SK-N-SH (cell line): Measurements from ENCODE around the gene SH3GLB1. TPM values are rescaled to one million over a fixed set of nuclear protein-coding genes. Genes with fewer than 3 reads are reported as not detected.
"Not testable (repeated sequence)": the region's sequence is repeated elsewhere in the genome, so short reads cannot be mapped to it uniquely, and the experiment has no call there.

Source experiments
- CTCF ChIA-PET: fragments of 300-600, 350-600 bp; formaldehyde crosslinking; extraction: SDS; loops from one replicate; lab custom pipeline; 2021; lab: Yijun Ruan, JAX
- POLR2A ChIA-PET: fragments of 350-600 bp; sonication (Branson Sonifier 250); formaldehyde crosslinking; extraction: SDS; loops from one replicate; lab custom pipeline; 2020; ENCODE audit warnings: antibody characterized with exemption, inconsistent platforms; lab: Yijun Ruan, JAX
- DNase-seq: peaks from one replicate; pipeline ENCODE4 v3.0.0; 2012
- H2AFZ ChIP-seq: fragments of 200-600 bp; sonication (generic); 2 replicates; pipeline ENCODE4 v1.8.1; 2016; ENCODE audit warnings: antibody characterized with exemption, mild to moderate bottlenecking, low read depth
- H3F3A ChIP-seq: fragments of 200-600 bp; sonication (generic); replicated peaks from 2 replicates; pipeline ENCODE3; 2016; ENCODE audit warnings: antibody characterized with exemption, mild to moderate bottlenecking; ENCODE audit not compliant: insufficient read depth
- H3K27ac ChIP-seq, 2 experiments: fragments of 200-500 bp in 1 of 2; fragments of 200-600 bp in 1 of 2; sonication (Bioruptor generic) in 1 of 2; sonication (generic), shearing (Covaris generic) in 1 of 2; 2 replicates each; pipeline versions ENCODE4 v1.5.1 to v1.6.1; 2014 to 2016; ENCODE audit warnings: low read depth in 2 of 2, inconsistent platforms in 1 of 2, low read length in 1 of 2, mild to moderate bottlenecking in 1 of 2, mixed read lengths in 1 of 2
- H3K27me3 ChIP-seq: fragments of 200-600 bp; sonication (generic), shearing (Covaris generic); 2 replicates; pipeline ENCODE4 v1.6.1; 2016; ENCODE audit warnings: mixed run types; ENCODE audit not compliant: insufficient read depth
- H3K36me3 ChIP-seq, 2 experiments: fragments of 200-500 bp in 1 of 2; fragments of 200-600 bp in 1 of 2; sonication (Bioruptor generic) in 1 of 2; sonication (generic) in 1 of 2; replicated peaks in 1 of 2; 2 replicates each; pipeline versions ENCODE3 to v1.5.1; 2014 to 2016; ENCODE audit warnings: low read length in 1 of 2, mild to moderate bottlenecking in 1 of 2; ENCODE audit not compliant: insufficient read depth in 2 of 2, control insufficient read depth in 1 of 2
- H3K4me1 ChIP-seq, 2 experiments: fragments of 200-500 bp in 1 of 2; fragments of 200-600 bp in 1 of 2; sonication (Bioruptor generic) in 1 of 2; sonication (generic), shearing (Covaris generic) in 1 of 2; 2 replicates each; pipeline versions ENCODE4 v1.5.1 to v1.6.1; 2014 to 2016; ENCODE audit warnings: low read depth in 1 of 2, low read length in 1 of 2, mixed run types in 1 of 2; ENCODE audit not compliant: insufficient read depth in 2 of 2, control insufficient read depth in 1 of 2
- H3K4me2 ChIP-seq: fragments of 200-600 bp; sonication (generic), shearing (Covaris generic); 2 replicates; pipeline ENCODE4 v1.6.1; 2017; ENCODE audit warnings: mixed run types
- H3K4me3 ChIP-seq, 2 experiments: fragments of 200-500 bp in 1 of 2; fragments of 200-600 bp in 1 of 2; sonication (Bioruptor generic) in 1 of 2; sonication (generic), shearing (Covaris generic) in 1 of 2; 2 replicates each; pipeline versions ENCODE4 v1.5.1 to v1.8.1; 2014 to 2016; ENCODE audit warnings: low read depth in 2 of 2, inconsistent platforms in 1 of 2, low read length in 1 of 2, mild to moderate bottlenecking in 1 of 2, mixed read lengths in 1 of 2, moderate library complexity in 1 of 2
- H3K79me2 ChIP-seq: fragments of 200-600 bp; sonication (generic); 2 replicates; pipeline ENCODE4 v1.8.1; 2017; ENCODE audit warnings: mild to moderate bottlenecking; ENCODE audit not compliant: insufficient read depth
- H3K9ac ChIP-seq: fragments of 200-600 bp; sonication (generic); 2 replicates; pipeline ENCODE4 v1.6.1; 2017; ENCODE audit warnings: mixed run types
- H3K9me2 ChIP-seq: fragments of 200-600 bp; sonication (generic); 2 replicates; pipeline ENCODE4 v1.6.1; 2017; ENCODE audit warnings: mixed run types
- H3K9me3 ChIP-seq: fragments of 200-600 bp; sonication (generic); 2 replicates; pipeline ENCODE4 v1.6.1; 2017; ENCODE audit warnings: mixed run types, mild to moderate bottlenecking, moderate library complexity
- H4K20me1 ChIP-seq: fragments of 200-600 bp; sonication (generic); 2 replicates; pipeline ENCODE4 v1.6.1; 2017; ENCODE audit warnings: mild to moderate bottlenecking, mixed run types; ENCODE audit not compliant: insufficient read depth
- CHD2 ChIP-seq: fragments of 150-350 bp; IDR thresholded peaks from 2 replicates; pipeline ENCODE4 v1.6.1; 2018; ENCODE audit warnings: low read length; ENCODE audit not compliant: partially characterized antibody
- GABPA ChIP-seq: IDR thresholded peaks from 2 replicates; pipeline ENCODE4 v1.4.0; 2012; ENCODE audit warnings: low read depth, mild to moderate bottlenecking
- MAX ChIP-seq: IDR thresholded peaks from 2 replicates; pipeline ENCODE4 v1.4.0; 2012; ENCODE audit warnings: low read depth
- NRF1 ChIP-seq: IDR thresholded peaks from 2 replicates; pipeline ENCODE4 v1.6.1; 2012; ENCODE audit warnings: low read depth, mild to moderate bottlenecking, low read length
- RAD21 ChIP-seq: IDR thresholded peaks from 2 replicates; pipeline ENCODE4 v1.6.1; 2012; ENCODE audit warnings: mild to moderate bottlenecking, low read length
- REST ChIP-seq: IDR thresholded peaks from 2 replicates; pipeline ENCODE4 v1.6.1; 2012; ENCODE audit warnings: mild to moderate bottlenecking, low read depth, low read length, moderate library complexity
- SIN3A ChIP-seq: IDR thresholded peaks from 2 replicates; pipeline ENCODE4 v1.6.1; 2012; ENCODE audit warnings: low read depth, mild to moderate bottlenecking, low read length, moderate library complexity, borderline replicate concordance
- TCF12 ChIP-seq: IDR thresholded peaks from 2 replicates; pipeline ENCODE4 v1.4.0; 2012
- TEAD4 ChIP-seq: IDR thresholded peaks from 2 replicates; pipeline ENCODE4 v1.4.0; 2012; ENCODE audit warnings: mild to moderate bottlenecking, borderline replicate concordance; ENCODE audit not compliant: insufficient read depth
- USF1 ChIP-seq: IDR thresholded peaks from 2 replicates; pipeline ENCODE4 v1.4.0; 2012; ENCODE audit warnings: low read depth, borderline replicate concordance
- WGBS: methylation state at CpG from one replicate; pipeline ENCODE4 v1.1.6; 2017; ENCODE audit warnings: low lambda C conversion rate; 5-methylcytosine and 5-hydroxymethylcytosine counted together
- polyA plus RNA-seq, 3 experiments: library from polyadenylated mRNA; depleted of rRNA; stranded (reverse); fragments of >200 nt; gene quantifications; 2 replicates each; pipeline ENCODE4 v1.2.3, GENCODE V29; 2012

Gene SH3GLB1
- polyA plus RNA-seq, 1 of the 3 experiments (the other 2 are of a cell fraction), result 13.2 TPM

GRCh38 chr1:86704458-86704971 is at the start of gene SH3GLB1 (continued):
- no peak; the same call in 1 of the 2 replicates for TF ChIP-seq REST
- TF ChIP-seq CHD2, result peak; percentile 92
- TF ChIP-seq USF1, result no peak
- TF ChIP-seq GABPA, result no peak
- TF ChIP-seq SIN3A, result peak; percentile 55; the same call in 1 of the 2 replicates
- 0 out of 2 replicates have a peak, but pooled peaks have one; percentile 2 for TF ChIP-seq TCF12
- TF ChIP-seq MAX, result peak; percentile 43
- TF ChIP-seq RAD21, result peak; percentile 50
- no peak for TF ChIP-seq TEAD4

GRCh38 chr1:86658381-86658780 is 46.0 kb upstream of the SH3GLB1 start:
- CTCF ChIA-PET, H3F3A ChIP-seq, H3K4me2 ChIP-seq, DNase-seq, H3K9me3 ChIP-seq, H3K27ac ChIP-seq, H2AFZ ChIP-seq, H4K20me1 ChIP-seq, POLR2A ChIA-PET, H3K4me3 ChIP-seq, H3K9ac ChIP-seq, H3K4me1 ChIP-seq, H3K27me3 ChIP-seq, H3K9me2 ChIP-seq, H3K36me3 ChIP-seq, H3K79me2 ChIP-seq: not testable (repeated sequence)
- WGBS, result 49% methylated on average over 7 of the region's 7 CpGs

- TF ChIP-seq NRF1, result no peak
Measured at GRCh38 chr1:86666368-86666767, 38.0 kb upstream of the SH3GLB1 start.

More at GRCh38 chr1:86666368-86666767, 38.0 kb upstream of the SH3GLB1 start:
- Histone ChIP-seq H3F3A (no peaks in the 10 kb centered on the region), H3K4me3 (no peak overlapping the region), H3K27ac (no peak overlapping the region), H3K79me2 (no peaks in the 10 kb centered on the region), H3K36me3 (no peaks in the 10 kb centered on the region), H3K9ac (no peak overlapping the region), H3K9me2 (no peaks in the 10 kb centered on the region), H2AFZ (no peak overlapping the region), H3K9me3 (no peaks in the 10 kb centered on the region), H3K4me2 (no peak overlapping the region), H3K27me3 (no peaks in the 10 kb centered on the region), H3K4me1 (no peaks in the 10 kb centered on the region), H4K20me1 (no peaks in the 10 kb centered on the region)
- 30% methylated on average over 2 of the region's 4 CpGs for WGBS
- ChIA-PET CTCF (interaction anchor here (1.0 to 1.5 kb wide), 2 partner anchors 38 to 193 kb away, joined by 3 to 4 read pairs; no protein-coding TSS in a partner anchor), POLR2A (no interaction called here)
- no peak for DNase-seq
